K562 (cell line): ENCODE measurements around the gene LCN12. TPM values are rescaled to one million over a fixed set of nuclear protein-coding genes. Genes with fewer than 3 reads are reported as not detected.

ENCODE experiments used
- ATF7 ChIP-seq: fragments of 450-650 bp; IDR thresholded peaks from 2 replicates; pipeline ENCODE4 v1.7.1; 2014; ENCODE audit warnings: mild to moderate bottlenecking, moderate library complexity
- FOXM1 ChIP-seq, 2 experiments: fragments of 450-650 bp in 1 of 2; sonication (generic) in 1 of 2; formaldehyde crosslinking in 1 of 2; IDR thresholded peaks; 2 replicates each; pipeline versions ENCODE4 v1.6.1 to v1.9.0; 2017 to 2022; ENCODE audit warnings: low read depth in 2 of 2, mild to moderate bottlenecking in 2 of 2, missing genetic modification reagents in 1 of 2, moderate library complexity in 1 of 2
- GABPA ChIP-seq: fragments of 200-800 bp; sonication (Bioruptor generic); conservative IDR thresholded peaks from 2 replicates; pipeline ENCODE4 v1.6.1; 2016; ENCODE audit warnings: low read depth, missing genetic modification characterization, missing compliant biosample characterization
- KDM5B ChIP-seq: fragments of 200-600 bp; sonication (generic); IDR thresholded peaks from 2 replicates; pipeline ENCODE4 v1.6.1; 2012; ENCODE audit warnings: low read depth, mild to moderate bottlenecking, moderate library complexity, low read length, control low read depth, inconsistent platforms; ENCODE audit not compliant: insufficient replicate concordance
- NR2C1 ChIP-seq, 2 experiments: fragments of 450-650 bp; IDR thresholded peaks; 2 replicates each; pipeline ENCODE4 v1.6.1; 2017; ENCODE audit warnings: mild to moderate bottlenecking in 2 of 2, antibody characterized with exemption in 1 of 2, inconsistent platforms in 1 of 2, missing compliant biosample characterization in 1 of 2, missing genetic modification characterization in 1 of 2
- POLR2G ChIP-seq: fragments of 200-400 bp; formaldehyde crosslinking; IDR thresholded peaks from 2 replicates; pipeline ENCODE4 v1.6.1; 2017; ENCODE audit warnings: low read depth, mild to moderate bottlenecking, antibody characterized with exemption, low read length, moderate library complexity
- RREB1 ChIP-seq: fragments of 250-450 bp; sonication (Bioruptor Pico); IDR thresholded peaks from 2 replicates; pipeline ENCODE4 v1.4.0; 2020
- SIN3A ChIP-seq, 2 experiments: fragments of 150-350 bp in 1 of 2; IDR thresholded peaks; 2 replicates each; pipeline ENCODE4 v1.6.1; 2011 to 2016; ENCODE audit warnings: borderline replicate concordance in 2 of 2, low read depth in 2 of 2, low read length in 2 of 2, mild to moderate bottlenecking in 2 of 2, moderate library complexity in 2 of 2; ENCODE audit not compliant: control insufficient read depth in 1 of 2
- SP1 ChIP-seq: sonication (generic); formaldehyde crosslinking; IDR thresholded peaks from 2 replicates; pipeline ENCODE4 v1.8.1; 2022; ENCODE audit warnings: mild to moderate bottlenecking, missing genetic modification reagents
- TEAD1 ChIP-seq, 2 experiments: fragments of 450-650 bp in 1 of 2; sonication (generic) in 1 of 2; formaldehyde crosslinking; IDR thresholded peaks; 2 replicates each; pipeline versions ENCODE4 v1.4.0 to v1.8.0; 2020 to 2022; ENCODE audit warnings: mild to moderate bottlenecking in 2 of 2, missing genetic modification reagents in 1 of 2
- USF2 ChIP-seq: sonication (generic); formaldehyde crosslinking; IDR thresholded peaks from 2 replicates; pipeline ENCODE4 v1.5.0; 2020; ENCODE audit warnings: missing genetic modification reagents
- ZBTB1 ChIP-seq: sonication (generic); formaldehyde crosslinking; IDR thresholded peaks from 2 replicates; pipeline ENCODE4 v1.8.1; 2023; ENCODE audit warnings: missing genetic modification reagents, low read depth, mild to moderate bottlenecking, borderline replicate concordance
- ZBTB17 ChIP-seq: fragments of 450-650 bp; formaldehyde crosslinking; IDR thresholded peaks from 2 replicates; pipeline ENCODE4 v1.4.0; 2020; ENCODE audit warnings: mild to moderate bottlenecking
- ZBTB33 ChIP-seq: sonication (generic); formaldehyde crosslinking; IDR thresholded peaks from 2 replicates; pipeline ENCODE4 v1.8.1; 2023; ENCODE audit warnings: mild to moderate bottlenecking, missing genetic modification reagents
- ZBTB7A ChIP-seq: IDR thresholded peaks from 2 replicates; pipeline ENCODE4 v1.6.1; 2011; ENCODE audit warnings: low read depth, mild to moderate bottlenecking, low read length, moderate library complexity, borderline replicate concordance; ENCODE audit not compliant: control insufficient read depth
- ZNF57 ChIP-seq: fragments of 450-650 bp; formaldehyde crosslinking; IDR thresholded peaks from 2 replicates; pipeline ENCODE4 v1.4.0; 2020; ENCODE audit warnings: mild to moderate bottlenecking, moderate library complexity
- polyA plus RNA-seq, 8 experiments: library from polyadenylated mRNA; depleted of rRNA in 4 of 8; stranded (reverse) in 5 of 8; unstranded in 3 of 8; fragments of >200 nt; fragmentation: Nextera tagmentation in 2 of 8; fragmentation: Illumina TruSeq in 1 of 8; extraction: Ambion mirVana in 2 of 8; extraction: Trizol in 1 of 8; gene quantifications; 2 replicates each; pipeline versions ENCODE4 v1.2.1 to v1.2.3, GENCODE V29; 2011 to 2014; ENCODE audit warnings: inconsistent platforms in 1 of 8, missing spikeins in 1 of 8
- total RNA-seq, 7 experiments: library from RNA; depleted of rRNA in 6 of 7; stranded (reverse); fragments of >200 nt in 6 of 7; fragmentation: Illumina TruSeq in 2 of 7; extraction: Trizol in 2 of 7; gene quantifications; 2 replicates each; pipeline versions ENCODE4 v1.2.1 to v1.2.3, GENCODE V29; 2011 to 2021; ENCODE audit warnings: low replicate concordance in 1 of 7

LCN12 gene
- total and polyA plus RNA-seq, 9 of the 15 experiments (the other 6 are each of a cell fraction or from before 2014, with no cell fraction given): 0.05 TPM; not detected in 8

GRCh38 chr9:136991993-136992818, 40.1 kb downstream of the LCN12 start, which contains the start of gene PAXX (continued):
- peak; percentile 57 for TF ChIP-seq KDM5B
- peak; percentile 77 to 90; a peak in 3 of 4 replicates for TF ChIP-seq SIN3A (IDR thresholded peaks at IDR 0.05; ENCODE audit: borderline replicate concordance in 2 of 2, control insufficient read depth in 1 of 2, low read depth in 2 of 2, low read length in 2 of 2)
- TF ChIP-seq ZBTB7A: peak; percentile 77
- TF ChIP-seq ZBTB1 (CRISPR knock-in tag): peak; percentile 63; the same call in 1 of the 2 replicates
- TF ChIP-seq NR2C1 (IDR thresholded peaks at IDR 0.05): no peak
- TF ChIP-seq NR2C1 (tag; IDR thresholded peaks at IDR 0.05): no peak
- peak; percentile 25 for TF ChIP-seq SP1 (CRISPR knock-in tag)
- TF ChIP-seq ATF7: peak; percentile 51; the same call in 1 of the 2 replicates
- TF ChIP-seq GABPA (tag): peak; percentile 41; the same call in 1 of the 2 replicates
- no peak for TF ChIP-seq ZBTB17 (CRISPR knock-in tag)
- TF ChIP-seq ZBTB33 (CRISPR knock-in tag): peak; percentile 78
- TF ChIP-seq POLR2G: peak; percentile 87
- TF ChIP-seq ZNF57: 0 out of 2 replicates have a peak, but pooled peaks have one; percentile 9
- TF ChIP-seq FOXM1 (IDR thresholded peaks at IDR 0.05; ENCODE audit: low read depth): no peak
- 0 out of 2 replicates have a peak, but pooled peaks have one; percentile 46 for TF ChIP-seq FOXM1 (CRISPR knock-in tag; IDR thresholded peaks at IDR 0.05; ENCODE audit: low read depth)
- TF ChIP-seq TEAD1 (CRISPR knock-in tag; IDR thresholded peaks at IDR 0.05): peak in 1 of 2 experiments; percentile 67; a peak in 1 of 4 replicates
- 0 out of 2 replicates have a peak, but pooled peaks have one; percentile 33 for TF ChIP-seq RREB1 (CRISPR knock-in tag)
- TF ChIP-seq USF2 (CRISPR knock-in tag): peak; percentile 32; the same call in 1 of the 2 replicates
